ENCODE data around the gene FLNB.

FLNB gene

DNA sequence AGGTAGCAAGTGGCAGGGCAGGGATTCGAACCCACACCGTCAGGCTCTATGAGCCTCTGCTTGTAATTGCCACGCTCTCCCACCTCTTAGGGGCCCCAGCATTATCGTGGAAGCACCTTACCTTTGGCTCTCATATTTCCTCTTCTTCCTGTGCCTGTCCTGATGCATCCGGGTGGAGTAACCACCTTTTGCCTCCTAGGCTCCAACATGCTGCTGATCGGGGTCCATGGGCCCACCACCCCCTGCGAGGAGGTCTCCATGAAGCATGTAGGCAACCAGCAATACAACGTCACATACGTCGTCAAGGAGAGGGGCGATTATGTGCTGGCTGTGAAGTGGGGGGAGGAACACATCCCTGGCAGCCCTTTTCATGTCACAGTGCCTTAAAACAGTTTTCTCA is 162.2 kb downstream of the FLNB start:
- Histone ChIP-seq H3K4me1 (ENCODE audit: insufficient read depth, low read length, poor library complexity, severe bottlenecking) (no peaks in the 10 kb centered on the region), H3K36me3 (ENCODE audit: insufficient read depth, low read length) (no peaks in the 10 kb centered on the region; the same call in 1 of the 2 replicates), H3K27me3 (ENCODE audit: insufficient read depth, low read length, poor library complexity, severe bottlenecking) (no peaks in the 10 kb centered on the region), H3K9ac (ENCODE audit: low read depth, low read length, poor library complexity, severe bottlenecking) (no peak overlapping the region), H3F3A (ENCODE audit: low read depth) (no peaks in the 10 kb centered on the region), H3K4me3 (ENCODE audit: low read length, poor library complexity, severe bottlenecking) (no peak overlapping the region), H2AFZ (ENCODE audit: low read length) (no peak overlapping the region), H3K79me2 (ENCODE audit: insufficient read depth, low read length) (no peaks in the 10 kb centered on the region), H3K4me2 (ENCODE audit: low read depth, low read length, poor library complexity, severe bottlenecking) (no peak overlapping the region), H4K20me1 (ENCODE audit: insufficient read depth, low read length, poor library complexity, severe bottlenecking) (no peaks in the 10 kb centered on the region), H3K9me3 (ENCODE audit: insufficient read depth, low read depth, low read length) (no peaks in the 10 kb centered on the region), H3K9me2 (replicated peaks; ENCODE audit: low read depth, low read length) (no peaks in the 10 kb centered on the region)
- TF ChIP-seq, protein P1, sequence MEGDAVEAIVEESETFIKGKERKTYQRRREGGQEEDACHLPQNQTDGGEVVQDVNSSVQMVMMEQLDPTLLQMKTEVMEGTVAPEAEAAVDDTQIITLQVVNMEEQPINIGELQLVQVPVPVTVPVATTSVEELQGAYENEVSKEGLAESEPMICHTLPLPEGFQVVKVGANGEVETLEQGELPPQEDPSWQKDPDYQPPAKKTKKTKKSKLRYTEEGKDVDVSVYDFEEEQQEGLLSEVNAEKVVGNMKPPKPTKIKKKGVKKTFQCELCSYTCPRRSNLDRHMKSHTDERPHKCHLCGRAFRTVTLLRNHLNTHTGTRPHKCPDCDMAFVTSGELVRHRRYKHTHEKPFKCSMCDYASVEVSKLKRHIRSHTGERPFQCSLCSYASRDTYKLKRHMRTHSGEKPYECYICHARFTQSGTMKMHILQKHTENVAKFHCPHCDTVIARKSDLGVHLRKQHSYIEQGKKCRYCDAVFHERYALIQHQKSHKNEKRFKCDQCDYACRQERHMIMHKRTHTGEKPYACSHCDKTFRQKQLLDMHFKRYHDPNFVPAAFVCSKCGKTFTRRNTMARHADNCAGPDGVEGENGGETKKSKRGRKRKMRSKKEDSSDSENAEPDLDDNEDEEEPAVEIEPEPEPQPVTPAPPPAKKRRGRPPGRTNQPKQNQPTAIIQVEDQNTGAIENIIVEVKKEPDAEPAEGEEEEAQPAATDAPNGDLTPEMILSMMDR (conservative IDR thresholded peaks at IDR 0.05; ENCODE audit: low read length), result no peak
- TF ChIP-seq EZH2phosphoT487 (IDR thresholded peaks at IDR 0.05; ENCODE audit: borderline replicate concordance), result no peak

DNA sequence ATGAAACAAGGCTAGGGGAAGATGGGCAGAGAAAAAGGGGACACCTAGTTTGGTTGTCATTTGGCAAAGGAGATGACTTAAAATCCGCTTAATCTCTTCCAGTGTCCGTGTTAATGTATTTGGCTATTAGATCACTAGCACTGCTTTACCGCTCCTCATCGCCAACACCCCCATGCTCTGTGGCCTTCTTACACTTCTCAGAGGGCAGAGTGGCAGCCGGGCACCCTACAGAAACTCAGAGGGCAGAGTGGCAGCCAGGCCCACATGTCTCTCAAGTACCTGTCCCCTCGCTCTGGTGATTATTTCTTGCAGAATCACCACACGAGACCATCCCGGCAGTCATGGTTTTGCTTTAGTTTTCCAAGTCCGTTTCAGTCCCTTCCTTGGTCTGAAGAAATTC is 162.9 kb downstream of the FLNB start:
- Histone ChIP-seq H3K9me3 (ENCODE audit: insufficient read depth, low read depth, low read length) (no peaks in the 10 kb centered on the region), H2AFZ (ENCODE audit: low read length) (no peak overlapping the region), H4K20me1 (ENCODE audit: insufficient read depth, low read length, poor library complexity, severe bottlenecking) (no peaks in the 10 kb centered on the region), H3K79me2 (ENCODE audit: insufficient read depth, low read length) (no peaks in the 10 kb centered on the region), H3K9ac (ENCODE audit: low read depth, low read length, poor library complexity, severe bottlenecking) (no peak overlapping the region), H3K4me1 (ENCODE audit: insufficient read depth, low read length, poor library complexity, severe bottlenecking) (no peaks in the 10 kb centered on the region), H3K27me3 (ENCODE audit: insufficient read depth, low read length, poor library complexity, severe bottlenecking) (no peaks in the 10 kb centered on the region), H3K4me3 (ENCODE audit: low read length, poor library complexity, severe bottlenecking) (no peak overlapping the region), H3K9me2 (replicated peaks; ENCODE audit: low read depth, low read length) (no peaks in the 10 kb centered on the region), H3F3A (ENCODE audit: low read depth) (no peaks in the 10 kb centered on the region), H3K36me3 (ENCODE audit: insufficient read depth, low read length) (no peaks in the 10 kb centered on the region; the same call in 1 of the 2 replicates), H3K4me2 (ENCODE audit: low read depth, low read length, poor library complexity, severe bottlenecking) (no peak overlapping the region)
- TF ChIP-seq, protein P1 (conservative IDR thresholded peaks at IDR 0.05; ENCODE audit: low read length), result no peak
- no peak for TF ChIP-seq EZH2phosphoT487 (IDR thresholded peaks at IDR 0.05; ENCODE audit: borderline replicate concordance)

DNA sequence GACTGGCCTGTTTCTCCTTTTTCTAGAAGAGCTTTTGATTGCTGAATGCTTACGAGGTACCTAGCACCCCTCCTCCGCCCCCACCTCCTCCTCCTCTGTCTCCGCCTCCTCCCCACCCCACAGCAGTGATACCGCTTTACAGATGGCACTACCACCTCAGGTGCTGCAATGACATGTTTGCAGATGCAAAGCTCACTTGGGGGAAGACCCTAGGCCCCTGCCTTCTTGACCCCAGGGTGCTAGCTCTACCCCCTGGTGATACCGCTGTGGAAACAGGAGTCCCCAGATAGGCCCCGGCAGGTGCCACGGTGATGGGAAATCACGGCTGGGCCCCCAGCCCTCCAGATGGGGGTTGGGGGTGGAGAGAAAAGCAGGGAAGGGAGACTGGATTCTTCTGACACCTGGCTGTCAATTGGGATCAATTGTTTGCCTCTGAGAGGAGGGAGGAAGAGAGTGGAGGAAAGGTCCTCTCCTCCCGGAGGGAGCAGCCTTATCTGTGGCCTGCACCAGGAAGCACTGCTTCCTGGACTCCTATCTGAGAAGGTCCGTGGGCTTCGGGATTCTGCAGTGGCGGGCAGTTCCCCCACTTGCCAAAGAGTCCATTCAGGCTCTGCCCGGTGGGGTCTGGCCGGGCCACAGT is 164.9 kb downstream of the FLNB start:
- no peaks in the 10 kb centered on the region for H3K79me2 ChIP-seq (ENCODE audit: insufficient read depth, low read length)
- no peak overlapping the region for H3K4me3 ChIP-seq (ENCODE audit: low read length, poor library complexity, severe bottlenecking)
- H3F3A ChIP-seq (ENCODE audit: low read depth), result no peaks in the 10 kb centered on the region
- no peaks in the 10 kb centered on the region for H3K27me3 ChIP-seq (ENCODE audit: insufficient read depth, low read length, poor library complexity, severe bottlenecking)
- H3K9ac ChIP-seq (ENCODE audit: low read depth, low read length, poor library complexity, severe bottlenecking), result no peak overlapping the region
- no peaks in the 10 kb centered on the region for H3K9me3 ChIP-seq (ENCODE audit: insufficient read depth, low read depth, low read length)
- H3K4me2 ChIP-seq (ENCODE audit: low read depth, low read length, poor library complexity, severe bottlenecking), result no peak overlapping the region
- H4K20me1 ChIP-seq (ENCODE audit: insufficient read depth, low read length, poor library complexity, severe bottlenecking), result no peaks in the 10 kb centered on the region
- no peak for TF ChIP-seq EZH2phosphoT487 (IDR thresholded peaks at IDR 0.05; ENCODE audit: borderline replicate concordance)
- TF ChIP-seq, protein P1 (conservative IDR thresholded peaks at IDR 0.05; ENCODE audit: low read length), result no peak
- no peaks in the 10 kb centered on the region; the same call in 1 of the 2 replicates for H3K36me3 ChIP-seq (ENCODE audit: insufficient read depth, low read length)
- H2AFZ ChIP-seq (ENCODE audit: low read length), result no peak overlapping the region
- no peaks in the 10 kb centered on the region for H3K9me2 ChIP-seq (replicated peaks; ENCODE audit: low read depth, low read length)
- no peaks in the 10 kb centered on the region for H3K4me1 ChIP-seq (ENCODE audit: insufficient read depth, low read length, poor library complexity, severe bottlenecking)

All from Loucy (cell line).